HepG2 (cell line): ENCODE results near the gene GRHPR. TPM values are rescaled to one million over a fixed set of nuclear protein-coding genes. Genes with fewer than 3 reads are reported as not detected.

Source experiments
- ATF6 ChIP-seq: sonication (generic); formaldehyde crosslinking; conservative IDR thresholded peaks from 2 replicates; pipeline ENCODE4 v1.4.0; 2020; ENCODE audit warnings: missing genetic modification reagents
- ERF ChIP-seq: IDR thresholded peaks from 2 replicates; pipeline ENCODE4 v1.6.1; 2018; ENCODE audit warnings: missing biosample characterization, missing genetic modification reagents
- MBNL3 ChIP-seq: fragments of 250-450 bp; sonication (Bioruptor Pico); conservative IDR thresholded peaks from 2 replicates; pipeline ENCODE4 v1.8.0; 2022; ENCODE audit warnings: mild to moderate bottlenecking, inconsistent platforms
- SATB2 ChIP-seq: sonication (generic); formaldehyde crosslinking; IDR thresholded peaks from 2 replicates; pipeline ENCODE4 v1.5.0; 2020; ENCODE audit warnings: missing genetic modification reagents
- polyA plus RNA-seq, 8 experiments: library from polyadenylated mRNA; depleted of rRNA in 3 of 8; stranded (reverse) in 7 of 8; unstranded in 1 of 8; fragments of >200 nt; fragmentation: Illumina TruSeq in 4 of 8; extraction: Trizol in 4 of 8; gene quantifications; 2 replicates each; pipeline versions ENCODE4 v1.2.1 to v1.2.3, GENCODE V29; 2011 to 2016; ENCODE audit warnings: low read depth in 4 of 8, missing spikeins in 1 of 8, mixed read lengths in 1 of 8; ENCODE audit not compliant: insufficient read depth in 1 of 8
- total RNA-seq, 5 experiments: library from RNA; depleted of rRNA; stranded (reverse); fragments of >200 nt; fragmentation: Illumina TruSeq; extraction: Trizol; gene quantifications; 2 replicates each; pipeline ENCODE4 v1.2.3, GENCODE V29; 2016; ENCODE audit warnings: low read depth in 1 of 5
- TF ChIP-seq, protein P1 (sequence below): sonication (generic); formaldehyde crosslinking; IDR thresholded peaks from 2 replicates; pipeline ENCODE4 v1.4.0; 2020; ENCODE audit warnings: missing genetic modification reagents
- TF ChIP-seq, protein P2 (sequence below): sonication (generic); formaldehyde crosslinking; IDR thresholded peaks from 2 replicates; pipeline ENCODE4 v1.4.0; 2020; ENCODE audit warnings: mild to moderate bottlenecking, missing genetic modification reagents
- TF ChIP-seq, protein P3 (sequence below), 2 experiments: fragments of 450-650 bp in 1 of 2; sonication (generic) in 1 of 2; formaldehyde crosslinking in 1 of 2; IDR thresholded peaks; 2 replicates each; pipeline versions ENCODE4 v1.6.1 to v1.8.0; 2016 to 2022; ENCODE audit warnings: antibody characterized with exemption in 1 of 2, mild to moderate bottlenecking in 1 of 2, missing genetic modification reagents in 1 of 2

The GRHPR gene
- total and polyA plus RNA-seq, 2 of the 13 experiments (the other 11 are each of a cell fraction or from before 2014, with no cell fraction given) = 113 to 115 TPM

DNA sequence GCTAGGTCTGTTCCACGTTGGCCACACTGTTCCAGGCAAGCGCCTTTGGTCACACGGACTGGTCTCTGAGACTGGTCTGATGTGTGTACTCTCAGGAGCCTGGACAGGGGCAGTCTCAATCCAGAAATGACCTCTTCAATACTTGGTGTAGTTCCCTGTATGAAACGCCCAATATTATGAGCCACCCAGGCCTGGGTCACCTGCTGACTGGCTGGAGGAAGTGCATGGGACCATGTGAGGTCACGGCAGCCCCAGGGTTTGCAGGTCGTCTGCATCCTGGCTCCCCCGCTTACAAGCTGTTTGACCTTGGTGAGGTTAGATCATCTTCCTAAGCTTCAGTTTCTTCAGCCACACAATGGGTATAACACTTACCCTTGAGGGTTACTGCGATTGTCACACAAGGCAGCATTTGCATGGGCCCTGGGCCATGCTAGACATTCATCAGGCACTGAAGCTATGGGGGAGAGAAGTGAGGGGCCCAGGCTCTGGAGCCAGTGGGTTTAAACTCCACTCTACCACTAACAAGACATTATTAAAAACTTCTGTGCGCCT lies 5.2 kb upstream of the GRHPR start (continued):
- TF ChIP-seq, protein P1, sequence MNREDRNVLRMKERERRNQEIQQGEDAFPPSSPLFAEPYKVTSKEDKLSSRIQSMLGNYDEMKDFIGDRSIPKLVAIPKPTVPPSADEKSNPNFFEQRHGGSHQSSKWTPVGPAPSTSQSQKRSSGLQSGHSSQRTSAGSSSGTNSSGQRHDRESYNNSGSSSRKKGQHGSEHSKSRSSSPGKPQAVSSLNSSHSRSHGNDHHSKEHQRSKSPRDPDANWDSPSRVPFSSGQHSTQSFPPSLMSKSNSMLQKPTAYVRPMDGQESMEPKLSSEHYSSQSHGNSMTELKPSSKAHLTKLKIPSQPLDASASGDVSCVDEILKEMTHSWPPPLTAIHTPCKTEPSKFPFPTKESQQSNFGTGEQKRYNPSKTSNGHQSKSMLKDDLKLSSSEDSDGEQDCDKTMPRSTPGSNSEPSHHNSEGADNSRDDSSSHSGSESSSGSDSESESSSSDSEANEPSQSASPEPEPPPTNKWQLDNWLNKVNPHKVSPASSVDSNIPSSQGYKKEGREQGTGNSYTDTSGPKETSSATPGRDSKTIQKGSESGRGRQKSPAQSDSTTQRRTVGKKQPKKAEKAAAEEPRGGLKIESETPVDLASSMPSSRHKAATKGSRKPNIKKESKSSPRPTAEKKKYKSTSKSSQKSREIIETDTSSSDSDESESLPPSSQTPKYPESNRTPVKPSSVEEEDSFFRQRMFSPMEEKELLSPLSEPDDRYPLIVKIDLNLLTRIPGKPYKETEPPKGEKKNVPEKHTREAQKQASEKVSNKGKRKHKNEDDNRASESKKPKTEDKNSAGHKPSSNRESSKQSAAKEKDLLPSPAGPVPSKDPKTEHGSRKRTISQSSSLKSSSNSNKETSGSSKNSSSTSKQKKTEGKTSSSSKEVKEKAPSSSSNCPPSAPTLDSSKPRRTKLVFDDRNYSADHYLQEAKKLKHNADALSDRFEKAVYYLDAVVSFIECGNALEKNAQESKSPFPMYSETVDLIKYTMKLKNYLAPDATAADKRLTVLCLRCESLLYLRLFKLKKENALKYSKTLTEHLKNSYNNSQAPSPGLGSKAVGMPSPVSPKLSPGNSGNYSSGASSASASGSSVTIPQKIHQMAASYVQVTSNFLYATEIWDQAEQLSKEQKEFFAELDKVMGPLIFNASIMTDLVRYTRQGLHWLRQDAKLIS (CRISPR knock-in tag) = no peak
- no peak for TF ChIP-seq SATB2 (CRISPR knock-in tag)
- no peak for TF ChIP-seq MBNL3 (CRISPR knock-in tag)
- TF ChIP-seq, protein P2, sequence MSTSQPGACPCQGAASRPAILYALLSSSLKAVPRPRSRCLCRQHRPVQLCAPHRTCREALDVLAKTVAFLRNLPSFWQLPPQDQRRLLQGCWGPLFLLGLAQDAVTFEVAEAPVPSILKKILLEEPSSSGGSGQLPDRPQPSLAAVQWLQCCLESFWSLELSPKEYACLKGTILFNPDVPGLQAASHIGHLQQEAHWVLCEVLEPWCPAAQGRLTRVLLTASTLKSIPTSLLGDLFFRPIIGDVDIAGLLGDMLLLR (CRISPR knock-in tag) = no peak
- TF ChIP-seq ATF6 (CRISPR knock-in tag) = no peak
- no peak for TF ChIP-seq ERF (CRISPR knock-in tag)
- TF ChIP-seq, protein P3, sequence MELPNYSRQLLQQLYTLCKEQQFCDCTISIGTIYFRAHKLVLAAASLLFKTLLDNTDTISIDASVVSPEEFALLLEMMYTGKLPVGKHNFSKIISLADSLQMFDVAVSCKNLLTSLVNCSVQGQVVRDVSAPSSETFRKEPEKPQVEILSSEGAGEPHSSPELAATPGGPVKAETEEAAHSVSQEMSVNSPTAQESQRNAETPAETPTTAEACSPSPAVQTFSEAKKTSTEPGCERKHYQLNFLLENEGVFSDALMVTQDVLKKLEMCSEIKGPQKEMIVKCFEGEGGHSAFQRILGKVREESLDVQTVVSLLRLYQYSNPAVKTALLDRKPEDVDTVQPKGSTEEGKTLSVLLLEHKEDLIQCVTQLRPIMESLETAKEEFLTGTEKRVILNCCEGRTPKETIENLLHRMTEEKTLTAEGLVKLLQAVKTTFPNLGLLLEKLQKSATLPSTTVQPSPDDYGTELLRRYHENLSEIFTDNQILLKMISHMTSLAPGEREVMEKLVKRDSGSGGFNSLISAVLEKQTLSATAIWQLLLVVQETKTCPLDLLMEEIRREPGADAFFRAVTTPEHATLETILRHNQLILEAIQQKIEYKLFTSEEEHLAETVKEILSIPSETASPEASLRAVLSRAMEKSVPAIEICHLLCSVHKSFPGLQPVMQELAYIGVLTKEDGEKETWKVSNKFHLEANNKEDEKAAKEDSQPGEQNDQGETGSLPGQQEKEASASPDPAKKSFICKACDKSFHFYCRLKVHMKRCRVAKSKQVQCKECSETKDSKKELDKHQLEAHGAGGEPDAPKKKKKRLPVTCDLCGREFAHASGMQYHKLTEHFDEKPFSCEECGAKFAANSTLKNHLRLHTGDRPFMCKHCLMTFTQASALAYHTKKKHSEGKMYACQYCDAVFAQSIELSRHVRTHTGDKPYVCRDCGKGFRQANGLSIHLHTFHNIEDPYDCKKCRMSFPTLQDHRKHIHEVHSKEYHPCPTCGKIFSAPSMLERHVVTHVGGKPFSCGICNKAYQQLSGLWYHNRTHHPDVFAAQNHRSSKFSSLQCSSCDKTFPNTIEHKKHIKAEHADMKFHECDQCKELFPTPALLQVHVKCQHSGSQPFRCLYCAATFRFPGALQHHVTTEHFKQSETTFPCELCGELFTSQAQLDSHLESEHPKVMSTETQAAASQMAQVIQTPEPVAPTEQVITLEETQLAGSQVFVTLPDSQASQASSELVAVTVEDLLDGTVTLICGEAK (IDR thresholded peaks at IDR 0.05) = no peak
- TF ChIP-seq, protein P3 (CRISPR knock-in tag; IDR thresholded peaks at IDR 0.05) = no peak
